NOMO-1 (cell line): ENCODE measurements around the gene CATSPERZ.

Experiments
- DNase-seq, 2 experiments: peaks; one replicate each; lab custom pipeline; 2025; ENCODE audit not compliant: unreplicated experiment in 2 of 2; lab: John Stamatoyannopoulos, UW

The CATSPERZ gene

GRCh38 chr11:64337538-64338249 is 37.5 kb downstream of the CATSPERZ start:
- no peak for DNase-seq

GRCh38 chr11:64338716-64339115 is 38.6 kb downstream of the CATSPERZ start:
- no peak for DNase-seq

GRCh38 chr11:64339286-64339685 is 39.1 kb downstream of the CATSPERZ start:
- DNase-seq, result no peak

- peak; percentile 78 to 83 for DNase-seq
These were observed 39.7 kb downstream of the CATSPERZ start, which contains the start of gene CCDC88B for GRCh38 chr11:64339754-64340408. Gene CCDC88B (plus strand): TSS chr11:64340204. CDS start chr11:64340267, 63 bp downstream.

- peak; percentile 28 to 59 for DNase-seq
These were observed 40.6 kb downstream of the CATSPERZ start for GRCh38 chr11:64340671-64341335.

- DNase-seq, result no peak
These were observed 41.3 kb downstream of the CATSPERZ start for GRCh38 chr11:64341429-64341828.

GRCh38 chr11:64341851-64342791 is 42.0 kb downstream of the CATSPERZ start:
- DNase-seq, result peak; percentile 87 to 94

GRCh38 chr11:64342869-64343745 is 42.9 kb downstream of the CATSPERZ start:
- DNase-seq, result no peak

- DNase-seq, result no peak
These were observed 43.8 kb downstream of the CATSPERZ start for GRCh38 chr11:64343767-64344559.

GRCh38 chr11:64344787-64345186 is 44.6 kb downstream of the CATSPERZ start:
- DNase-seq, result no peak

- peak; percentile 54 to 65 for DNase-seq
These were observed 47.2 kb downstream of the CATSPERZ start for GRCh38 chr11:64347193-64347867.

GRCh38 chr11:64348383-64349024 is 48.3 kb downstream of the CATSPERZ start:
- DNase-seq, result no peak

- no peak for DNase-seq
These were observed 48.8 kb downstream of the CATSPERZ start for GRCh38 chr11:64349025-64349387.

GRCh38 chr11:64349404-64349803 is 49.2 kb downstream of the CATSPERZ start:
- no peak for DNase-seq

- no peak for DNase-seq
These were observed 51.0 kb downstream of the CATSPERZ start for GRCh38 chr11:64351136-64351631.

GRCh38 chr11:64352099-64352994 is 52.2 kb downstream of the CATSPERZ start:
- no peak for DNase-seq
